ENCODE data around the gene CORO2B.

- TF ChIP-seq CTCF (conservative IDR thresholded peaks at IDR 0.05; ENCODE audit: low read depth in 2 of 2), result no peak
- no peak for TF ChIP-seq ETS1 (IDR thresholded peaks at IDR 0.05)
- no peak for TF ChIP-seq POLR2AphosphoS5 (IDR thresholded peaks at IDR 0.05; ENCODE audit: low read depth)
- TF ChIP-seq EZH2phosphoT487 (IDR thresholded peaks at IDR 0.05; ENCODE audit: unreplicated experiment), result no peak
These were observed 77.1 kb downstream of the CORO2B start for GRCh38 chr15:68655686-68656437.

Measured in GM23338 (cell line).